Measurements from ENCODE around the gene IL21.

Gene IL21

DNA sequence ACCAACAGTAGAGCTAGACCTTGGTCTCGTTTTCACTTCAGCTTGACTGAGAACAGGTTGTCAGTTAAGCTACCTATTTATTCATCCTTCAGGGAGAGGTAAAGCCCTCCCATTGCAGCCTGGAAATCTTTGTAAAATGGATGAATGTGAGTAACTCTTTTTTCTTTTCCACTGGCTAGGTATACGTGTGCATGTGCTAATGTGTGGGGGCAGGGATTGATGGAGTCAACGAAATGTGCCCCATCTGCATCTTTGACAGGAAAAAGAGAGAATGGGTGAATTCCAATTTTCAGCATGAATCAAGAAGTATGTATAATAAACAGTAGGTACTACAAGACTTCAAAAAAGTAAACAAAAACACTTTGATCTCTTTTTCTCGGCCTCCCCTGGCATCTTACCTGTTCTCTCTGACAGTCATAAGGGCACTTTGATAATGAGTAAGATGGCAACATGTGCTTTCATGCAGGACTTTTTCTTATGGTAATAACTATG is at the start of gene IL21:
TSS of gene IL21 (minus strand) at position 51 of the 492 bp plus-strand sequence. CDS start 55 bp downstream, outside the sequence.
- no peak within 1 kb of the TSS for H3K4me3 ChIP-seq (replicated peaks; ENCODE audit: low read depth, low read length)
- no peak for TF ChIP-seq CTCF (IDR thresholded peaks at IDR 0.05; ENCODE audit: insufficient read depth, low read length, poor library complexity, severe bottlenecking)
- DNase-seq (ENCODE audit: extremely low read depth, insufficient read length): no peak
- no peaks in the 10 kb centered on the region for H3K27me3 ChIP-seq (replicated peaks; ENCODE audit: control insufficient read depth, insufficient read depth, low read length)
- H3K36me3 ChIP-seq (ENCODE audit: control insufficient read depth, insufficient read depth, low read length): no peaks in the 10 kb centered on the region

DNA sequence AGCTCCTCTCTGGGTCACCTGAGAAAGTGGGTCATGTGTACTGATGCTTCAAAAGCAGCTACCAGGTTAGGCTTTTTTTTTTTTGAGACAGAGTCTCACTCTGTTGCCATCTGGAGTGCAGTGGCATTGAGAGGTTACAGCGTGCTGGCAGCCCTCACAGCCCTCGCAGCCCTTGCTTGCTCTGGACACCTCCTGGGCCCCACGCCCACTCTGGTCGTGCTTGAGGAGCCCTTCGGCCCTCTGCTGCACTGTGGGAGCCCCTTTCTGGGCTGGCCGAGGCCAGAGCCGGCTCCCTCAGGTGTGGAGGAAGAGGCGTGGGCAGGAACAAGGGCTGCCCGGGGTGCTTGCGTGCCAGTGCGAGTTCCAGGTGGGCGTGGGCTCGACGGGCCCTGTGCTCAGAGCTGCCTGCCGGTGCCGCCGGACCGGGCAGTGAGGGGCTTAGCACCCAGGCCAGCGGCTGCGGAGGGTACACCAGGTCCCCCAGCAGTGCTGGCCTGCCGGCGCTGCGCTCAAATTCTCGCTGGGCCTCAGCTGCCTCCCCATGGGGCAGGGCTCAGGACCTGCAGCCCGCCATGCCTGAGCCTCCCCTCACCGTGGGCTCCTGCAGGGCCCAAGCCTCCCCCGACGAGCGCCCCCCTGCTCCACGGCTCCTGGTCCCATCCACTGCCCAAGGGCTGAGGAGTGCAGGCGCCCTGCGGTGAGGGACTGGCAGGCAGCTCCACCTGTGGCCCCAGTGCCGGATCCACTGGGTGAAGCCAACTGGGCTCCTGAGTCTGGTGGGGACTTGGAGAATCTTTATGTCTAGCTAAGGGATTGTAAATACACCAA is 49.3 kb upstream of the IL21 start:
- Histone ChIP-seq H3K36me3 (ENCODE audit: control insufficient read depth, insufficient read depth, low read length) (no peaks in the 10 kb centered on the region), H3K27me3 (replicated peaks; ENCODE audit: control insufficient read depth, insufficient read depth, low read length) (no peaks in the 10 kb centered on the region), H3K4me3 (replicated peaks; ENCODE audit: low read depth, low read length) (no peak overlapping the region)
- TF ChIP-seq CTCF (IDR thresholded peaks at IDR 0.05; ENCODE audit: insufficient read depth, low read length, poor library complexity, severe bottlenecking): no peak
- no peak for DNase-seq (ENCODE audit: extremely low read depth, insufficient read length)

DNA sequence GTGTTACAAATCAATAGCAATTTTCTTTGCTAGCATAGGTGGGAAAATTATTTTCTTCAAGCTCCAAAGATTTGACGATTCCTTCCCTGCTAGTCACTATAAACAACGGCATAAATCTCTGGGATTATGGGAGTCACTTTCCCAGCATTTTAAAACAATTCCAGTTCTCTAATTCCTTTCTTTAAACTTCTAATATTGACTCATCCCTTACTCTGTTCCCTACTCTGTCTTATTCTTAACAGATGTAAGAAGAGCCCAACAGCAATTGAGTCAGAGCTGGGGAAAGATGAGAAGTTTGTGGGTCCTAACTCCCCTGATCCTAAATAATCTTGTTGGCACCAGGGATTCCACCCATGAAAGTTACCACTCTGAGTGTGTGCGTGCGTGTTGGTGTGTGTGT is 47.4 kb upstream of the IL21 start:
- DNase-seq (ENCODE audit: extremely low read depth, insufficient read length): no peak
- no peak overlapping the region for H3K4me3 ChIP-seq (replicated peaks; ENCODE audit: low read depth, low read length)

GRCh38 chr4:122666527-122667245 is 45.8 kb upstream of the IL21 start:
- DNase-seq (ENCODE audit: extremely low read depth, insufficient read length): no peak
- H3K4me3 ChIP-seq (replicated peaks; ENCODE audit: low read depth, low read length): no peak overlapping the region
- no peak for TF ChIP-seq CTCF (IDR thresholded peaks at IDR 0.05; ENCODE audit: insufficient read depth, low read length, poor library complexity, severe bottlenecking)
- no peaks in the 10 kb centered on the region for H3K27me3 ChIP-seq (replicated peaks; ENCODE audit: control insufficient read depth, insufficient read depth, low read length)
- H3K36me3 ChIP-seq (ENCODE audit: control insufficient read depth, insufficient read depth, low read length): no peaks in the 10 kb centered on the region

More for the DNA sequence above, 47.4 kb upstream of the IL21 start:
- H3K27me3 ChIP-seq (replicated peaks; ENCODE audit: control insufficient read depth, insufficient read depth, low read length): no peaks in the 10 kb centered on the region
- TF ChIP-seq CTCF (IDR thresholded peaks at IDR 0.05; ENCODE audit: insufficient read depth, low read length, poor library complexity, severe bottlenecking): no peak
- no peaks in the 10 kb centered on the region for H3K36me3 ChIP-seq (ENCODE audit: control insufficient read depth, insufficient read depth, low read length)

DNA sequence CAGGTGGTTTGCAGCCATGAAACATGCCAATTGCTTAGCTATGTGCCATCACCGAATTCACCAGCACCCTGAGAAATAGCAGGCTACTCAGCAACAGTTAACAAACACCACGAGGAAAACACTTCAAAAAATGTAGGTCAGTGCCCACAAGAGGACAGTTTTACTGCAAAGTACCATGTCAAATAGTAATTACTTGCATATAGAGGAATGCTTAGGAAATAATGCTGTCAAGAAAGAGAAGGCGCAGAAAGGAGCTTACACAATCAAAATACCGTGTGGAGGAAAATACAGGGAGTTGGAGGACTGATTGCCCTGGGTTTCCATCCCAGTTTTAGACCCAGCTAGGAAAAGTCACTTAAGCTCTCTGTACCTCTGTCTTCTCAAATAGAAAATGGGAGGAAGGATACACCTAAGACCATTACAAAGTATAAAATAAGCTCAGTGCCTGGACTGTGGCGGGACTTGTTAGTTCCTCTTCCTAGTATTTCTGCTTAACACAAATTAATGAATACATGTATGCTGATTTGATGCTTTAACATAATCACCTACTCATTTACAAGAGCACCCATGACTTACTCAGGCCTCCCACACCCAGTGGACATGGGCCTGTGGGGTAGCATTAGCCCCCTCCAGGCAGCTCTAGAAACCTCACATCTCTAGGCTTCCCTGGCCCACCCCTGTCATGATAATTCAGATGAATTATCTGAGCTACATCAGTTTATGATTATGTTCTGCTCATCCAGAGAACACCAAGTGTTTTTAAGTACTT is 44.5 kb upstream of the IL21 start:
- Histone ChIP-seq H3K36me3 (ENCODE audit: control insufficient read depth, insufficient read depth, low read length) (no peaks in the 10 kb centered on the region), H3K4me3 (replicated peaks; ENCODE audit: low read depth, low read length) (no peak overlapping the region), H3K27me3 (replicated peaks; ENCODE audit: control insufficient read depth, insufficient read depth, low read length) (no peaks in the 10 kb centered on the region)
- no peak for TF ChIP-seq CTCF (IDR thresholded peaks at IDR 0.05; ENCODE audit: insufficient read depth, low read length, poor library complexity, severe bottlenecking)
- DNase-seq (ENCODE audit: extremely low read depth, insufficient read length): no peak

All from GM06990 (cell line).